Anterior cingulate cortex (tissue), 58 donors: Measurements from ENCODE around the gene CEP350.
"Not testable (repeated sequence)": the region's sequence is repeated elsewhere in the genome, so short reads cannot be mapped to it uniquely, and the experiment has no call there.

ENCODE experiments used
- DNase-seq, 58 donors: peaks; one replicate each; lab custom pipeline; 2025; lab: John Stamatoyannopoulos, UW

CEP350 gene

GRCh38 chr1:179984101-179984500, 29.5 kb downstream of the CEP350 start:
- no peak for DNase-seq

- DNase-seq = no peak
Measured at GRCh38 chr1:179984942-179985341, 30.3 kb downstream of the CEP350 start.

DNA sequence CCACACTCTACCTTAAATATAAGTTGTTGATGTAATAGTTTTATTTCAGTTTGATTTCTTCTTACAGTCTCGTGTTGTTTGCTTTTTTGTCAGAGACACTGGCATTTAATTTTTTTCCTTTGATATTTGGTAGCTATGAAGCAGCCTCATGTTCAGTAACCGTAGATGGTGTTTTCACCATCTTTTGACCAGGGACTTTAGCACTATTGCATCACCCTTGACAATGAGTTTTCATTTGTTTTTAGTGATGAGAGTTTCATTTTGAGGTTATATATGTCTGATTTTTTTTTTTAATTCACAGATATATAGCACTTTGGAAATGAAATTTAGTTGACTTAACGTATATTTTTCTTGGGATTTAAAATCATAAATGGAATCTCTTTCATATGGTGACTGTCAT, 36.2 kb downstream of the CEP350 start:
- no peak for DNase-seq

- no peak for DNase-seq
Measured at GRCh38 chr1:179995576-179995975, 41.0 kb downstream of the CEP350 start.

DNA sequence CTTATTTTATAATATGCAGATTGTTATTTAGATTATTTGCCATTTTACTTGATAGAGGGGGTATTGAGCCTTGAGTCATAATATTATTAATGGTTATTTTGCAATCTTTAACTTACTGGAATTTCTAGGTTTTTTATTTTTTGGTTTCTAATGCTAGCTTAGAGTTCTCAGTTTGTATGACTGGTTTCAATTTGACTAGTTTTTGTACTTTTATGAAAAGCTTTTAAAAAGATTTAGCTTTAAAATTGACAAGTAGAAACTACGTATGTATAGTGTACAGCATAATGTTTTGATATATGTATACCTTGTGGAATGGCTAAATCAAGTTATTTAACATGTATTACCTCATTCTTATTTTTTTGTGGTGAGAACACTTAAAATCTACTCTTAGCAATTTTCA, 41.5 kb downstream of the CEP350 start:
- no peak for DNase-seq

DNA sequence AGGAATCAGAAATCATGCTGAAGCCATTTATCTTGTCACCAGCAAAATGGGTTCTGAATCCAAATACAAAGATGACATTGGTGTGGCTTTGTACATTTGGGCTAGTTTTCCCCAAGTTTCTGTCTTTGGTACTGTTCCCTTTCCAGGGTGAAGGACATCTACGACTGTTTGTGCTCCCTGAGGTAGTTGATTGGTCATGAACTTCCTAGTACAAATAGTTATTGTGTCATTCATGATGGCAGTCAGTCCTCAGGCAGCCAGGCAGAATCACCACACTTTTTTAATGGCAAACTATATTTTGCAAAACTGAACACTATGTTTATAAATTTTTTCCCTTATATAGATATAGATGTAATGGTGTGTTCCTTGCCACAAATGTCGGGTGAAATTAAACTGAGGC, 46.0 kb downstream of the CEP350 start:
- no peak for DNase-seq

- DNase-seq = no peak
Measured at GRCh38 chr1:180002437-180002836, 47.8 kb downstream of the CEP350 start.

GRCh38 chr1:180003026-180003695, 48.6 kb downstream of the CEP350 start:
- DNase-seq = no peak

GRCh38 chr1:180006762-180007161, 52.2 kb downstream of the CEP350 start:
- DNase-seq = not testable (repeated sequence)

DNA sequence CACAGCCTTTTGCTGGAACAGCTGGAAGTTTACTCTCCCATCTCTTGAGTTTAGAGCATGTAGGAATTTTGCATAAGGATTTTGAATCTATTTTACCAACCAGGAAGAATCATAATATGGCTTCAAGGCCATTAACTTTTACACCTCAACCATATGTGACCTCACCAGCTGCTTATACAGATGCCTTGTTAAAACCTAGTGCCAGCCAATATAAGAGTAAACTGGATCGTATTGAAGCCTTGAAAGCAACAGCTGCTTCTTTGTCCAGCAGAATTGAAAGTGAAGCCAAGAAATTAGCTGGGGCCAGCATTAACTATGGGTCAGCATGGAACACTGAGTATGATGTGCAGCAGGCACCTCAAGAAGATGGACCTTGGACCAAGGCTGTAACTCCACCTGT, 65.4 kb downstream of the CEP350 start:
- DNase-seq = no peak

GRCh38 chr1:180026556-180026955, 71.9 kb downstream of the CEP350 start:
- no peak for DNase-seq

DNA sequence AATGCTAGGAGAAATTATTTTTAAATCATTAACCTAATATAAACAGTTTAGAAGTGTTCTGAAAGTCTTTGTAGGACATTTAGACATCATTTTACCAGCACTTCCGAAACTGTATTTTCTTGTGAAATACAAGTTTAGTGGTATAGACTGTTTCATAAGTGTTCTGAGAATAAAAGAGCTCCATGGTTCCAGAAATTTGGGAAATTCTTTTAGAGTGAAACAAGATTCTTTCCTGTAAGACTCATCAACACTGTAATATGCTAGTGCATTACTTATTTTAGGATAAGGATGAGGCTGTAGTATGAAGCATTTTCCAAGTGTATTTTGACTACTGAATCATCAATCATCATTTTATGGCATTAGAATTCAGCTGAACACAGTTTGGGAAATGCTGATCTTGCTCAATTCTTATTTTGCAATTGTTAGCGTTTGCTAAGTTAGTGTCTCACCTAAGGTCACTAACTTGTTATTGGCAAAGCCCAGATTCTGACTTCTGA, 73.4 kb downstream of the CEP350 start:
- no peak for DNase-seq

DNA sequence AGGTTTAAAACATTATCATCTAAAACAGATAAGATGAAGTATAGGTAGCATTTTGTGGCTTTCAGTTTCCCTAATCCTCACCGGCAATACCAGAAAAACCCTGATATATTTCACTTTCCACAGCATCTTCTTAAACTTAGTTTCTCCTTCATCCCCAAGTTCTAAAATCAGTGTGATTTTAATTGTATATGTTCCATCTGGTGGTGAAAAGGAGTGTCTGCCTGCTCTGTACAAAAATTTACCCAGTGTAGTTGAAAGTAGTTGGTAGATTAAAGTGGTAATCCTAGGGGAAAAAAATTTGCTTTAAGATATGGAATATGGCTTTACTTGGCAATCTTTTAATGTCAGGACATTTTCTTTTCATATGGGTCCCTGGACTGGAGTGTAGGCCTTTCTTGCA, 74.3 kb downstream of the CEP350 start:
- no peak for DNase-seq

GRCh38 chr1:180029524-180030135, 75.0 kb downstream of the CEP350 start:
- no peak for DNase-seq

- no peak for DNase-seq
Measured at GRCh38 chr1:180031664-180032063, 77.1 kb downstream of the CEP350 start.

DNA sequence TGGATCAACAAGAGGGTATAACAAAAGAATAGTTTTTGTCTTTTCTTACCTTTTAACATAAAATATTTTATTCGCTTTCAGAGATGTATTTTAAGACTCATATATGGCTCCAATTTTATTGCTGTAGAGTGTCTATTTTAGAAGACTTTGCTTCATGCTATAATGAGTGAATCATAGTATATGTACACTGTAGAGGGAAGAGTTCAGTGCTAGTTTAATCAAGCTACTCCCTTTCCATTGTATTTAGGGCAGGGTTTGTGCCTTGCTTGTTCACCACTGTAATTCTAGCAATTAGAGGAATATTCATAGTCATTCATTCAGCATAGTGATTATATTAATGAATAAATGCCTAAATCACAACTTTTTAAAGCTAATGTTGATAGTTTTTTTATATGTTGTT, 78.8 kb downstream of the CEP350 start:
- DNase-seq = no peak

- DNase-seq = peak in 18 of 58 donors; percentile 1 to 57 (median 14)
Measured at GRCh38 chr1:180040034-180040433, 85.4 kb downstream of the CEP350 start.

DNA sequence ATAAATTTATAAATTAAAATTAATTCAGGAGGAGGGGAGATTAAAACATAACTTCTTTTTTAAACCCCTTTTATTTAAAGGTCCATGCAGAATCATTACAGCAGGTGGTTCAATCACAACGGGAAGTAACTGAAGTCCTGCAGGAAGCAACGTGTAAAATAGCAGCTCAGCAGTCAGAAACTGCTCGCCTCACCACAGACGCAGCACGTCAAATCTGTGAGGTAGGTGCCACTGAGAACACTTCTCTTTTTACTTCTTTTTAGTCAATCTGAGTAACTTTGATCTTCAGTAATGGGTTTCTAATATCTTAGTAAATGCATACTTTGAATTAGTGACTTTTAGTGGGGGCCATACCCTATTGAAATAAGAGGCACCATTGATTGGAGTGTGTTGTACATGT, 87.0 kb downstream of the CEP350 start:
- no peak for DNase-seq

DNA sequence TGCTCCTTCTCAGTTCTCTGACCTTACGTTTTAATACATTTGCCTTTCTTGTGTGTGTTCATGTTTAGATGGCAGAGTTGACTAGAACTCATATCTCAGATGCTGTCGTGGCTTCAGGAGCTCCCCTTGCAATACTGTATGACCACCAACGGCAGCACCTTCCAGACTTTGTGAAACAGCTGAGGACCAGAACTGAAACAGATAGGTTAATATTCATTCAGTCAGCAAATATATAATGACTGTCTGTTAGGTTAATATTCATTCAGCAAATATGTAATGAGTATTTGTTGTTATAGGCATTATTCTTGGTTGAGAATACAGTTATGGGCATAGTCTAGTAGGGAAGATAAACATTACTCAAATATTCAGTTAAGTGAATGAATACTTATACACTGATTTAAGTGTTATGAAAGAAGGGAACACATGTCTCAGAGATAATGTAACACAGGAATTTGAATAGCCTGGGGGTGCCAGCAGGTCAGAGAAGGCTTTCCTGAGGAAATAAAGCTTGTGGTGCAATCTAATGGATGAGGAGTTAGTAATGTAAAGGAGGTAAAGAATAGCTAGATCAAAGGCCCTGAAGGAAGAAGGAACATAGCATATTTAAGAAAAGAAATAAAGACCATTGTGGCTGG, 88.5 kb downstream of the CEP350 start:
- DNase-seq = no peak

DNA sequence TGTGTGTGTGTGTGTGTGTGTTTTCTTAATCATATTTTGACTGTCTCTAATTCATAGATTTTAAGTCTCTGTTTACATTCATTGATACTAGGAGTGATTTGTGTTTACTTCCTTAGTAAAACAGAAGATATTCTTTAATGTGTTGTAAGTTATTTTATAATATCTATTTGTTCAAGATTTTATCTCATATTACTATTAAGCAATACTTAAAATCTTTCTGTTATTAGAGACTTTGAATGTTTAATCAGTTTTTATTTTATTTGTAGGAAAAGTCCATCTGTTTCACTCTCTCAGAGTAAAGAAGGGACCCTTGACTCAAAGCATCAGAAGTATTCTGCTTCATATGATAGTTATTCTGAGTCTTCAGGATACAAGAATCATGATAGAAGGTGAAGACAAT, 89.2 kb downstream of the CEP350 start:
- DNase-seq = no peak

DNA sequence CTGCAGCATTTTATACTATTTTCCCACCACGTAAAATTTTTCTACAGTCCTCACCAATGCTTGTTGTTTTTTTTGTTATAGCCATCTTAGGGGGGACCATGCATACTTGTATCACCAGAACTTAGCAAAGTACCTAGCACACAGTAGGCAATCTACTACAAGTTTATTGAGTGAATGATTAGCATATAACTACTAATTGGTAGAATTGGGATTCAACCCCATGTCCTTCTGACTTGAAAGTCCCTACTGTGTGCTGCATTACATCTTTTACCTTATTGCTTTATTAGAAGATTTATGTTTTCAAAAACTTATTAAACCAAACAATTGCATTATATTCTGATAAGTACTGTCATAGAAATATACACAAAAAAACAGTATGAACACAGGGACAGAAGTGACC, 92.1 kb downstream of the CEP350 start:
- DNase-seq = no peak
